NT2/D1 (cell line): ENCODE measurements around the gene MTREX.

Experiments used
- DNase-seq: peaks from one replicate; pipeline ENCODE4 v3.0.0-alpha.2; 2011; ENCODE audit warnings: low read depth, low spot score
- H3K27me3 ChIP-seq: 2 replicates; pipeline ENCODE4 v1.6.0; 2011; ENCODE audit warnings: mild to moderate bottlenecking; ENCODE audit not compliant: insufficient read length, insufficient read depth
- H3K36me3 ChIP-seq: 2 replicates; pipeline ENCODE4 v1.6.1; 2011; ENCODE audit warnings: mild to moderate bottlenecking, low read length, mixed read lengths; ENCODE audit not compliant: insufficient read depth, insufficient read length
- H3K4me1 ChIP-seq: 2 replicates; pipeline ENCODE4 v1.5.1; 2011; ENCODE audit not compliant: insufficient read depth, insufficient read length
- H3K4me3 ChIP-seq: 2 replicates; pipeline ENCODE4 v1.5.1; 2011; ENCODE audit warnings: low read depth; ENCODE audit not compliant: insufficient read length
- H3K9ac ChIP-seq: 2 replicates; pipeline ENCODE4 v1.6.0; 2011; ENCODE audit warnings: low read depth; ENCODE audit not compliant: insufficient read length
- H3K9me3 ChIP-seq: 2 replicates; pipeline ENCODE4 v1.5.1; 2011; ENCODE audit warnings: mild to moderate bottlenecking, low read length; ENCODE audit not compliant: insufficient read depth
- SUZ12 ChIP-seq: IDR thresholded peaks from 2 replicates; pipeline ENCODE4 v1.6.1; 2011; ENCODE audit not compliant: insufficient read length, insufficient read depth; ENCODE audit errors: extremely low read depth
- YY1 ChIP-seq: IDR thresholded peaks from 2 replicates; pipeline ENCODE4 v1.6.1; 2011; ENCODE audit not compliant: insufficient read length, insufficient read depth
- ZNF274 ChIP-seq: IDR thresholded peaks from 2 replicates; pipeline ENCODE4 v1.6.1; 2011; ENCODE audit warnings: mild to moderate bottlenecking, low read depth, low read length

MTREX gene

GRCh38 chr5:55385227-55385626 is 77.4 kb downstream of the MTREX start:
- no peaks in the 10 kb centered on the region for H3K4me1 ChIP-seq
- no peak overlapping the region for H3K9ac ChIP-seq
- no peak for TF ChIP-seq SUZ12
- no peak for TF ChIP-seq ZNF274
- no peak for TF ChIP-seq YY1
- peaks cover 50% of the 10 kb centered on the region for H3K36me3 ChIP-seq
- H3K27me3 ChIP-seq: no peaks in the 10 kb centered on the region
- DNase-seq: no peak
- no peak overlapping the region for H3K4me3 ChIP-seq
- H3K9me3 ChIP-seq: peaks cover 14% of the 10 kb centered on the region

- TF ChIP-seq ZNF274 (no peak), SUZ12 (no peak)
- H3K36me3 ChIP-seq: peaks cover 53% of the 10 kb centered on the region
- peaks cover 14% of the 10 kb centered on the region for H3K9me3 ChIP-seq
- no peaks in the 10 kb centered on the region for H3K27me3 ChIP-seq
- no peak overlapping the region for H3K9ac ChIP-seq
- DNase-seq: no peak
- H3K4me3 ChIP-seq: no peak overlapping the region
- no peaks in the 10 kb centered on the region for H3K4me1 ChIP-seq
Measured at GRCh38 chr5:55385846-55386245, 78.1 kb downstream of the MTREX start.

GRCh38 chr5:55386356-55386755 is 78.6 kb downstream of the MTREX start:
- H3K4me1 ChIP-seq: no peaks in the 10 kb centered on the region
- no peak for DNase-seq
- peaks cover 57% of the 10 kb centered on the region for H3K36me3 ChIP-seq
- H3K9me3 ChIP-seq: peaks cover 14% of the 10 kb centered on the region
- no peak overlapping the region for H3K9ac ChIP-seq
- H3K27me3 ChIP-seq: no peaks in the 10 kb centered on the region
- TF ChIP-seq ZNF274: no peak
- TF ChIP-seq SUZ12: no peak
- TF ChIP-seq YY1: no peak
- H3K4me3 ChIP-seq: no peak overlapping the region

- H3K4me3 ChIP-seq: no peak overlapping the region
- peaks cover 64% of the 10 kb centered on the region for H3K36me3 ChIP-seq
- H3K9ac ChIP-seq: no peak overlapping the region
- H3K27me3 ChIP-seq: no peaks in the 10 kb centered on the region
- H3K4me1 ChIP-seq: no peaks in the 10 kb centered on the region
- TF ChIP-seq ZNF274: no peak
- TF ChIP-seq YY1: no peak
- TF ChIP-seq SUZ12: no peak
- DNase-seq: no peak
- H3K9me3 ChIP-seq: peaks cover 20% of the 10 kb centered on the region
Measured at GRCh38 chr5:55387865-55388264, 80.1 kb downstream of the MTREX start.

GRCh38 chr5:55391707-55392106 is 83.9 kb downstream of the MTREX start:
- no peak for DNase-seq
- Histone ChIP-seq H3K4me1 (no peaks in the 10 kb centered on the region), H3K27me3 (no peaks in the 10 kb centered on the region), H3K36me3 (peaks cover 59% of the 10 kb centered on the region), H3K9ac (no peak overlapping the region), H3K4me3 (no peak overlapping the region), H3K9me3 (peaks cover 15% of the 10 kb centered on the region; the same call in 1 of the 2 replicates)
- TF ChIP-seq YY1 (no peak), SUZ12 (no peak), ZNF274 (no peak)

GRCh38 chr5:55392669-55393068 is 84.9 kb downstream of the MTREX start:
- H3K36me3 ChIP-seq: peaks cover 56% of the 10 kb centered on the region

GRCh38 chr5:55393501-55394175 is 85.8 kb downstream of the MTREX start:
- Histone ChIP-seq H3K36me3 (peaks cover 56% of the 10 kb centered on the region), H3K4me3 (no peak overlapping the region), H3K9ac (no peak overlapping the region), H3K27me3 (no peaks in the 10 kb centered on the region), H3K9me3 (peaks cover 15% of the 10 kb centered on the region; the same call in 1 of the 2 replicates), H3K4me1 (no peaks in the 10 kb centered on the region)
- DNase-seq: no peak
- TF ChIP-seq YY1 (no peak), SUZ12 (no peak), ZNF274 (no peak)

More at GRCh38 chr5:55392669-55393068, 84.9 kb downstream of the MTREX start:
- DNase-seq: no peak
- no peaks in the 10 kb centered on the region for H3K4me1 ChIP-seq
- no peaks in the 10 kb centered on the region for H3K27me3 ChIP-seq
- no peak for TF ChIP-seq SUZ12
- no peak for TF ChIP-seq ZNF274
- TF ChIP-seq YY1: no peak
- peaks cover 15% of the 10 kb centered on the region; the same call in 1 of the 2 replicates for H3K9me3 ChIP-seq
- H3K9ac ChIP-seq: no peak overlapping the region
- no peak overlapping the region for H3K4me3 ChIP-seq

GRCh38 chr5:55402199-55402598 is 94.4 kb downstream of the MTREX start:
- H3K9me3 ChIP-seq: no peaks in the 10 kb centered on the region
- peaks cover 53% of the 10 kb centered on the region for H3K36me3 ChIP-seq
- DNase-seq: no peak
- no peaks in the 10 kb centered on the region for H3K4me1 ChIP-seq
- TF ChIP-seq SUZ12 (no peak), YY1 (no peak), ZNF274 (no peak)
- H3K27me3 ChIP-seq: no peaks in the 10 kb centered on the region
- H3K9ac ChIP-seq: no peak overlapping the region
- no peak overlapping the region for H3K4me3 ChIP-seq
